Mononuclear cell (primary cell): ENCODE measurements around the gene EDC4. TPM values are rescaled to one million over a fixed set of nuclear protein-coding genes. Genes with fewer than 3 reads are reported as not detected.

Source experiments
- H3K27me3 ChIP-seq: 2 replicates; pipeline ENCODE4 v1.6.0; 2011; ENCODE audit warnings: low read length, control low read depth; ENCODE audit not compliant: insufficient read depth
- H3K4me1 ChIP-seq: 2 replicates; pipeline ENCODE4 v1.5.1; 2011; ENCODE audit warnings: mild to moderate bottlenecking, low read length, control low read depth; ENCODE audit not compliant: insufficient read depth
- H3K4me3 ChIP-seq: 2 replicates; pipeline ENCODE4 v1.5.1; 2011; ENCODE audit warnings: mild to moderate bottlenecking, low read length, moderate library complexity
- H3K9me3 ChIP-seq: 2 replicates; pipeline ENCODE4 v1.5.1; 2011; ENCODE audit warnings: low read depth, mild to moderate bottlenecking, control low read depth, low read length
- total RNA-seq: library from RNA; depleted of rRNA; stranded (reverse); fragments of >200 nt; gene quantifications from one replicate; pipeline ENCODE4 v1.2.3, GENCODE V29; 2012

The EDC4 gene
- total RNA-seq, 1 donor: 48.1 TPM

GRCh38 chr16:67843343-67843765 lies 29.5 kb upstream of the EDC4 start:
- Histone ChIP-seq H3K4me3 (peak overlapping the region; percentile 84), H3K27me3 (no peaks in the 10 kb centered on the region), H3K9me3 (no peaks in the 10 kb centered on the region), H3K4me1 (peaks cover 52% of the 10 kb centered on the region)

GRCh38 chr16:67844497-67844896 lies 28.4 kb upstream of the EDC4 start:
- no peaks in the 10 kb centered on the region for H3K27me3 ChIP-seq
- H3K4me3 ChIP-seq: no peak overlapping the region
- H3K9me3 ChIP-seq: no peaks in the 10 kb centered on the region
- peaks cover 57% of the 10 kb centered on the region for H3K4me1 ChIP-seq

- no peaks in the 10 kb centered on the region for H3K9me3 ChIP-seq
- H3K27me3 ChIP-seq: no peaks in the 10 kb centered on the region
- H3K4me1 ChIP-seq: peaks cover 57% of the 10 kb centered on the region
- peak overlapping the region; percentile 69 for H3K4me3 ChIP-seq
These were observed 27.4 kb upstream of the EDC4 start for GRCh38 chr16:67845291-67846062.

- Histone ChIP-seq H3K9me3 (no peaks in the 10 kb centered on the region), H3K4me3 (peak overlapping the region; percentile 69), H3K27me3 (no peaks in the 10 kb centered on the region), H3K4me1 (peaks cover 57% of the 10 kb centered on the region)
These were observed 26.9 kb upstream of the EDC4 start for GRCh38 chr16:67846063-67846319.

GRCh38 chr16:67846320-67847063 lies 26.4 kb upstream of the EDC4 start, which contains the start of gene NUTF2:
NUTF2 (plus strand) TSS chr16:67846933; CDS start chr16:67865131, 18,198 bp downstream.
- H3K4me3 ChIP-seq: peak within 1 kb of the TSS; percentile 69
- H3K27me3 ChIP-seq: no peaks in the 10 kb centered on the region
- no peaks in the 10 kb centered on the region for H3K9me3 ChIP-seq
- peaks cover 53% of the 10 kb centered on the region for H3K4me1 ChIP-seq

GRCh38 chr16:67847064-67847861 lies 25.6 kb upstream of the EDC4 start, which contains the start of gene CENPT:
CENPT (minus strand) TSS chr16:67847693; CDS start chr16:67833859, 13,834 bp downstream.
- peaks cover 51% of the 10 kb centered on the region for H3K4me1 ChIP-seq
- H3K4me3 ChIP-seq: peak within 1 kb of the TSS; percentile 69
- no peaks in the 10 kb centered on the region for H3K27me3 ChIP-seq

GRCh38 chr16:67848118-67848517 lies 24.7 kb upstream of the EDC4 start:
- peaks cover 49% of the 10 kb centered on the region for H3K4me1 ChIP-seq
- no peaks in the 10 kb centered on the region for H3K9me3 ChIP-seq
- no peak overlapping the region for H3K4me3 ChIP-seq
- no peaks in the 10 kb centered on the region for H3K27me3 ChIP-seq

More at GRCh38 chr16:67847064-67847861, 25.6 kb upstream of the EDC4 start, which contains the start of gene CENPT:
- H3K9me3 ChIP-seq: no peaks in the 10 kb centered on the region

- Histone ChIP-seq H3K9me3 (no peaks in the 10 kb centered on the region), H3K4me1 (peaks cover 18% of the 10 kb centered on the region), H3K4me3 (no peak overlapping the region), H3K27me3 (no peaks in the 10 kb centered on the region)
These were observed 19.2 kb upstream of the EDC4 start for GRCh38 chr16:67853670-67854069.

- no peaks in the 10 kb centered on the region for H3K9me3 ChIP-seq
- H3K27me3 ChIP-seq: no peaks in the 10 kb centered on the region
- peaks cover 17% of the 10 kb centered on the region for H3K4me1 ChIP-seq
- no peak overlapping the region for H3K4me3 ChIP-seq
These were observed 17.1 kb upstream of the EDC4 start for GRCh38 chr16:67855789-67856188.

- Histone ChIP-seq H3K4me3 (no peak overlapping the region), H3K4me1 (peaks cover 17% of the 10 kb centered on the region), H3K9me3 (no peaks in the 10 kb centered on the region), H3K27me3 (no peaks in the 10 kb centered on the region)
These were observed 15.8 kb upstream of the EDC4 start for GRCh38 chr16:67856927-67857546.

GRCh38 chr16:67857547-67858233 lies 15.2 kb upstream of the EDC4 start:
- no peak overlapping the region for H3K4me3 ChIP-seq
- H3K27me3 ChIP-seq: no peaks in the 10 kb centered on the region
- peaks cover 17% of the 10 kb centered on the region for H3K4me1 ChIP-seq
- no peaks in the 10 kb centered on the region for H3K9me3 ChIP-seq

GRCh38 chr16:67858500-67858899 lies 14.4 kb upstream of the EDC4 start:
- Histone ChIP-seq H3K4me1 (peaks cover 17% of the 10 kb centered on the region), H3K4me3 (no peak overlapping the region), H3K27me3 (no peaks in the 10 kb centered on the region), H3K9me3 (no peaks in the 10 kb centered on the region)

GRCh38 chr16:67860589-67861398 lies 12.1 kb upstream of the EDC4 start:
- H3K27me3 ChIP-seq: no peaks in the 10 kb centered on the region
- no peak overlapping the region for H3K4me3 ChIP-seq
- H3K4me1 ChIP-seq: peaks cover 17% of the 10 kb centered on the region
- no peaks in the 10 kb centered on the region for H3K9me3 ChIP-seq
